Measurements from ENCODE around the gene PLEKHA5.
"Not testable (repeated sequence)": the region's sequence is repeated elsewhere in the genome, so short reads cannot be mapped to it uniquely, and the experiment has no call there.

- TF ChIP-seq CTCF (IDR thresholded peaks at IDR 0.05); SIN3A (IDR thresholded peaks at IDR 0.05; ENCODE audit: borderline replicate concordance, low read depth, low read length); IRF3 (IDR thresholded peaks at IDR 0.05; ENCODE audit: low read depth, low read length): not testable (repeated sequence)
These were observed 99.5 kb downstream of the PLEKHA5 start for GRCh38 chr12:19229021-19229420.
